GM12801 (cell line): ENCODE results near the gene TRIM63.

Source experiments
- CTCF ChIP-seq: IDR thresholded peaks from one replicate; pipeline ENCODE4 v1.5.1; 2011; ENCODE audit warnings: control low read depth; ENCODE audit not compliant: insufficient read length; ENCODE audit errors: extremely low read depth

TRIM63 gene

DNA sequence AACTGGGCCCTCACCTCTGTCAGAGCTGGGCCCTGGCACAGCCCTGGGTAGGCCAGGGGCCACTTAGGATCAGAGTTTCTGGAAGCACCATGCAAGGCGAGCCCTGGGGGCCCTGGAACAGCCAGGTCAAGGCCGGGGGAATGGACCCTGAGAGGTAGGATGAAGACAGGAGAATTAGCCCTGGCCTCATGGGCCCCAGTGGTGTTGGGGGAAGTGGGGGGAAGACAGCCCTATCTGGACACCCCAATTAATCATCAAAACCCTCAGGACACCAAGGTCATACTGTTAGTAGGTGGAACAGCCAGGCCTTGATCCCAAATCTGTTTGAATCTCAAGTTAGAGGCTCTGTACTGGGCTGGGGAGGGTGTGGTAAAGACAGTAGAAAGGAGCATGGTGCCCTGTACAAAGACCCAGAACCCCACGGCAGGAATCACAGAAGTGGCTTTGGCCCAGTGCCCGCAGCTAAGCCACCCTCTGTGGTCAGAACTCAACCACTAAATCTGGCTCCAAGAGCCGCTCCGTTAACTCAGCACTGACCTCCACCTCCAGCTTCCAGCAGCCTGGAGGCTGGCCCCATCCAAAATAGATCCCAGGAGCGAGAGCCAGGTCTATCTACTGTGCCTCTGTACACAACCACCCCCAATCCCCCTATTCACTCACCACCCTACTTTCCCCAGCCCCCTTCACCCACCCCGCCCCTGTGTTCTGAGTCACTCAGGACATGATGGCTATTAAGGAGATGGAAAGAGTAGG lies 14.0 kb upstream of the TRIM63 start:
- TF ChIP-seq CTCF: no peak

GRCh38 chr1:26079960-26080814 lies 12.8 kb upstream of the TRIM63 start:
- no peak for TF ChIP-seq CTCF

DNA sequence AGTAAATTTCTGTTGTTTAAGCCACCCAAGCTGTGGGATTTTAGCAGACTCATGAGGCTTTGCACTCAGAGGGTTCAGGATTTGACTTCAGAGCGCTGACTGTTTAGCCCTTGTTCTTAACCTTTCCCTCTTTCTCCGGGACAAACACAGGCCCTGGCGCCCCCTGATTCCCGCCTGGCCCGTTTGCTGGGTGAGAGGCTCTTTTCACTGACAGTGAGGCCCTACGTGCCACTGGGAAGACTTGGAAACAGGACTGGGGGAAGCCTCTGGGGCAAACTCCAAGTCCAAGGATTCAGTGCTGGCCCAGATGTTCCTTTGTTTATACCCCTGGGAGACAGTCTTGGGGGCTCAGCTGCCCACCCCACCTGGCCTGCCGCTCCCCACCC lies 11.7 kb upstream of the TRIM63 start:
- no peak for TF ChIP-seq CTCF

DNA sequence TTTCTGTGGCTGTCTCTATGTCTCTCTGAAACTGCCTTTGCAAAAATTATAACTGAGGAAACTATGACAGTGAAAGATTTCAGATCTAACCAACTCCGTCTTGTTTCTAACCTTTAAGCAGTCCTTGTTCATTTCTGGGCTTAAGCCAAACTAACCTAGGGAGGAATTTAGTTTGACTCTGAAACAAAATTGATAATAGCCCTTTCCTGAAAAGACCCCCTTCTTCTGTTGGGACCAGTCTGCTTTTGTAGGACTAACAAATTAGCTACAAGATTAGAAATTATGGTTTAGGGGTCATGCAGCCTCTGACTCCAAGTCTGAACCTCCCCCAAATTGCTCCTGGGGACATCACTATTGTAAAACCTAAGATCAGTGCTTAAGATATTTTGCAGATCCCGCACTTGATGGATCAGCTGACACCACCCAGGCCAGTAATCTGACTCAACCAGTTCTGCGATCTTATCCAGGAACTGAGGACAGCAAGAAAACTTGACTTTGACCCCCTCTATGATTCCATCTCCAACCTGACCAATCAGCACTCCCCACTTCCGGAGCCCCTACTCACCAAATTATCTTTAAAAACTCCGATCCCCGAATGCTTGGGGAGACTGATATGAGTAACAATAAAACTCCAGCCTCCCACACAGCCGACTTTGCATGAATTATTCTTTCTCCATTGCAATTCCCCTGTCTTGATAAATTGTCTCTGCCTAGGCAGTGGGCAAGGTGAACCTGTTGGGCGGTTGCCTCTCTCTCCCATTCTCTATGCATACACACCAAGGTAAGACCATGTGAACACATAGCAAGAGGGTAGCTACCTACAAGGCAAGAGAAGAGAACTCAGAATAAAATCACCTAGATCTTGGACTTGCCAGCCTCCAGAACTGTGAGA lies 11.1 kb upstream of the TRIM63 start:
- no peak for TF ChIP-seq CTCF

- TF ChIP-seq CTCF: no peak
These were observed 10.1 kb upstream of the TRIM63 start for GRCh38 chr1:26077524-26077923.

- no peak for TF ChIP-seq CTCF
These were observed 8.2 kb upstream of the TRIM63 start for GRCh38 chr1:26075421-26076144.
